Fibroblast of skin of right quadriceps (primary cell): ENCODE measurements around the gene VWF.
A peak's percentile ranks its signal among the peaks of the same experiment; 100 is the strongest.
"Not testable (repeated sequence)": the region's sequence is repeated elsewhere in the genome, so short reads cannot be mapped to it uniquely, and the experiment has no call there.

Source experiments
- DNase-seq: peaks from one replicate; pipeline ENCODE4 v3.0.0-alpha.2; 2013

VWF gene

GRCh38 chr12:6124411-6125309, at the start of gene VWF:
Gene VWF, minus strand, starts transcription at chr12:6124670. Its CDS starts 1,474 bp downstream, at chr12:6123196.
- no peak for DNase-seq

DNA sequence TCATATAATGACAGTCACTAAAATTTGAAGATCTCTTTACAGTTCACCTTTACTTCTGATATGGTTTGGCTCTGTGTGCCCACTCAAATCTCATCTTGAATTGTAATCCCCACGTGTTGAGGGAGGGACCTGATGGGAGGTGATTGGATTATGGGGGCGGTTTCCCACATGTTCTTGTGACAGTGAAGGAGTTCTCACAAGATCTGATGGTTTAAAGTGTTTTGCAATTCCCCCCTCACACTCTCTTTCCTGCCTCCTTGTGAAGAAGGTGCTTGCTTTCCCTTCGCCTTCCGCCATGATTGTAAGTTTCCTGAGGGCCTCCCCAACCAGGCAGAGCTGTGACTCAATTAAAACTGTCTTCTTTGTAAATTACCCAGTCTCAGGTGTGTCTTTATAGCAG, 48.4 kb upstream of the VWF start:
- no peak for DNase-seq

- DNase-seq = no peak
Observed at GRCh38 chr12:6172086-6172485, 47.6 kb upstream of the VWF start.

GRCh38 chr12:6171409-6172015, 47.0 kb upstream of the VWF start:
- no peak for DNase-seq

DNA sequence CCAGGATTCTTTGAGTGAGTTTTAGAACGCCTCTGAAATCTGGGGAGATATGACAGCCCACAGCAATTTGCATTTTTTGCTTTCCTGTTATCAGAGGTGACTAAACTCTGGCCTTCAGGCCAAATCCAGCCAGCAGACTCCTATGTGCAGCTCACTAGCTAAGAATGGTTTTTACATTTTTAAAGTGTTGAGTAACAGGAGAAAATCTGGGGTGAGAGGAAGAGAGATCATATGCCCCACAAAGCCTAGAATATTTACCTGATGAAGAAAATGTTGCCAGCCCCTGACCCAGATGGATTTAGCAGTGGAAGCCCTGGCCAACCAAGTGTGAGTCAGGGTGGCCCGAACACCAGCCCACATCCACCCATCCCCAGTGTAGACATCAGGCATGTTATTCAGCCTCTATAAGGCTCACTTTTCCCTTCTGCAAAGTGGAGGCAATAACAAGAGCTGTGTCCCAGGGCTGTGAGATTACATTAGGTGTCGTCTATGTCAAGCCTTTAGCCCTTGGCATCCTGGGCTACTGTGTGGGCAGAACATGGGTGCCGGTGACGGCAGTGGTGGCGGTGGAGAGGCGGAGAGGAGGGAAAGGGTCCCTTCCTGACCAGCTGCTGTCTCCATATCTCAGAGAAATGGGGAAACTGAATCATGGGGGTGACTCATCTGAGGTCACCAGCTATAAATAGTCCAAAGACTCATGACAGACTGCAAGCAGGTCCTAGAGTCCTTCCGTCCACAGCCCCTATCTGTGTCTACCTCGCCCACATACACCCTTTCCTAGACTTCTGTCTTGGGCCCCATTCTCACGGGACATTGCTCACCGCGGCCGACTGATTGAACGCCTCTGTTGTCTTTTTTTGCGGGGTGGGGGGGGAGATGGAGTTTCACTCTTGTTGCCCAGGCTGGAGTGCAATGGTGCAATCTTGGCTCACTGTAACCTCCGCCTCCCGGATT, 43.1 kb upstream of the VWF start:
- peak; percentile 94 for DNase-seq

GRCh38 chr12:6166808-6167207, 42.3 kb upstream of the VWF start:
- DNase-seq = no peak

- DNase-seq = peak; percentile 82
Observed at GRCh38 chr12:6165395-6165794, 40.9 kb upstream of the VWF start.

DNA sequence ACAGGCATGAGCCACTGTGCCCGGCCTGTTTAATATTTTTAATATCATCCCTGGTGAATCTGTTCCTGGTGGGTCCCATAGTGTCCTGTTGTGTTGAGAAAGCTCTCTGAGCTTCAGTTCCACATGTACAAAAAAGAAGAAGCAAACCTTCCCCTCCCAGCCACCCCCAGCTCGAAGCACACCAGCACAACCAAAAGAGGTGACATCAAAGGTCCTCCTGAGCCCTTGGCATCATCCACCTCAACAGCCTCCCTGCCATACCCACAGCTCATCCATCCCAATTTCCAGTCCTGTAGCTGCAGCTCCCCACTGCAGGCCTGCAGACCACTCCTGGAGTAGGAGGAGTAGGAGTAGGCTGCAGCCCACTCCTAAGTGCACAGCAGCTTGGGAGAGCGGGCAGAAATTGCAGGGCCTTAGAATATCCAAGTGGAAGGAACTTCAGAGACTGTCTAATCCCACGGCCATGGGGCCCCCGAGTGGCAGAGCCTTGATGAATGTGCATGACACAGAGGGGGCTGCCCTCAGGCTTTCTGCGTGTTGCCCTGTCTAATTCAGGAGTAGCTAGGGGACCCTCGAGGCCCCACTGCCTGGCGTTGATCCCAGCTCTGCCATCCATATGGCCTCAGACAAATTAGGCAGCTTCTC, 39.1 kb upstream of the VWF start:
- no peak for DNase-seq

GRCh38 chr12:6161124-6161882, 36.8 kb upstream of the VWF start:
- DNase-seq = peak; percentile 57

DNA sequence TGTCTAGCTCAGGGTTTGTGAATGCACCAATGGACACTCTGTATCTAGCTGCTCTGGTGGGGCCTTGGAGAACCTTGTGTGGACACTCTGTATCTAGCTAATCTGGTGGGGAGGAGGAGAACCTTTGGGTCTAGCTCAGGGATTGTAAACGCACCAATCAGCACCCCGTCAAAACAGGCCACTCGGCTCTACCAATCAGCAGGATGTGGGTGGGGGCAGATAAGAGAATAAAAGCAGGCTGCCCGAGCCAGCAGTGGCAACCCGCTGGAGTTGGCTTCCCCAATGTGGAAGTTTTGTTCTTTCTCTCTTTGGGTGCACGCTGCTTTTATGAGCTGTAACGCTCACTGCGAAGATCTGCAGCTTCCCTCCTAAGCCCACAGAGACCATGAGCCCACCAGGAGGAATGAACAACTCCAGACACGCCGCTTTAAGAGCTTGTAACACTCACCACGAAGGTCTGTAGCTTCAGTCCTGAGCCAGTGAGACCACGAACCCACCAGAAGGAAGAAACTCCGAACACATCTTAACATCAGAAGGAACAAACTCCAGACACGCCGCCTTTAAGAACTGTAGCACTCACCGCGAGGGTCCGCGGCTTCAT, 35.7 kb upstream of the VWF start:
- DNase-seq = not testable (repeated sequence)

DNA sequence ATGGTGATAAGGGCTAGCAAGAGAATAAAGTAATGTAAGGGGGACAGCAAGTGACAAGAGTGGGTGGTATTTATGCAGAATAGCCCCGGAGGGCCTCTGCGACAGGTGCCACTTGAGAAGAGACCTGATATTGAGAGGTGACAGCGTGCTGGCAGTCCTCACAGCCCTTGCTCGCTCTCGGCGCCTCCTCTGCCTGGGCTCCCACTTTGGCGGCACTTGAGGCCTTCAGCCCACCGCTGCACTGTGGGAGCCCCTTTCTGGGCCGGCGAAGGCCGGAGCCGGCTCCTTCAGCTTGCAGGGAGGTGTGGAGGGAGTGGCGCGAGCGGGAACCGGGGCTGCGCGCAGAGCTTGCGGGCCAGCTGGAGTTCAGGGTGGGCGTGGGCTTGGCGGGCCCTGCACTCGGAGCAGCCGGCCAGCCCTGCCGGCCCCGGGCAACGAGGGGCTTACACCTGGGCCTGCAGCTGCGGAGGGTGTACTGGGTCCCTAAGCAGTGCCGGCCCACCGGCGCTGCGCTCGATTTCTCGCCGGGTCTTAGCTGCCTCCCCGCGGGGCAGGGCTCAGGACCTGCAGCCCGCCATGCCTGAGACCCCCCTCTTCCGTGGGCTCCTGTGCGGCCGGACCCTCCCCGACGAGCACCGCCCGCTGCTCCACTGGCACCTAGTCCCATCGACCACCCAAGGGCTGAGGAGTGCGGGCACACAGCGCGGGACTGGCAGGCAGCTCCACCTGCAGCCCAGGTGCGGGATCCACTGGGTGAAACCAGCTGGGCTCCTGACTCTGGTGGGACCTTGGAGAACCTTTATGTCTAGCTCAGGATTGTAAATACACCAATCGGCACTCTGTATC, 34.9 kb upstream of the VWF start:
- not testable (repeated sequence) for DNase-seq

DNA sequence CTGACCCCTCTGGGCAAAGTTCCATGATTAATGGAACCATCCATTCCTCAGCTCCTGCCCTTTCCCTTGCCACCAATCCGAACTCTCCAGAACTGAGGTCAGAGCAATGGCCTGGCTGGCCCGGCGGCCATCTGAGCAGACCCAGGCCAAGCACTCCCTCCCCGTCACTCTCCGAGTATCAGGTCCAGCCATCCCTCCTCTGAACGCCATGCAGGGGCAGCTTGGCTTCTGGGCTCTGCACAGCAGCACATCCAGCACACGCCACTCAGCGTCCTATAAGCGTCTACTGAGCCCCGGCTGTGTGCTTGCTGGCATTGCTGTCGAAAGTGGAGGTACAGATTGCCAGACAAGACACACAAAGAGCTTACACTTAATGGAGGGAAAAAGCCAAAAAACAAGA, 34.3 kb upstream of the VWF start:
- DNase-seq = no peak

DNA sequence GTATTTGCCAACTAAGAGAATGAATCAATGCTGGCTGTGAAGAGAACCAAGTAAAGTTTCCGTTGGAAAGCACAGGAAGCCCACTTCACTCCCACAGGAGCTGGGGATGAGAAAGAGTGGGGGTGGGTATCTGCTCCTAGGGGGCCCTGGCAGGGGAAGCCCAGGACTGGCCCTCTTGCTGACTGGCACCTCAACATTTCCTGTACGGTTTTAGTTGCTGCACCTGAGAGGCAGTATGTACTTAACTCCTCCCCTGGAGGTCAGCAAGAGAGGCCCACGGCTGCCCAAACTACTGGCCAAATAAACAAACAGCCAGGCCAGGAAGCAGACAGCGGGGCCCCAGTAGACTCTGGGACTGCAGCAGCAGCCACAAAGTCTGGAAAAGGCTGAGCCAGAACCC, 33.8 kb upstream of the VWF start:
- DNase-seq = no peak

GRCh38 chr12:6157482-6157881, 33.0 kb upstream of the VWF start:
- DNase-seq = no peak

GRCh38 chr12:6154730-6155459, 30.4 kb upstream of the VWF start:
- no peak for DNase-seq

DNA sequence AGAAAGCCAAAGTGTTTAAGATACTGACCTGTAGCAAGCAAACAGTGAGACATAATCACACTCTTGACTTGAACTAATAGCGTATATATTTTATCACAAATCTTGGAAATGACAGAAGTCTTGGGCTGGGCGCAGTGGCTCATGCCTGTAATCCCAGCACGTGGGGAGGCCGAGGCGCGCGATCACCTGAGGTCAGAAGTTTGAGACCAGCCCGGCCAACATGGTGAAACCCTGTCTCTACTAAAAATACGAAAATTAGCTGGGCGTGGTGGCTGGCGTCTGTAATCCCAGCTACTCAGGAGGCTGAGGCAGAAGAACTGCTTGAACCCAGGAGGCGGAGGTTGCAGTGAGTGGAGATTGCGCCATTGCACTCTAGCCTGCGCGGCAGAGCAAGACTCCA, 24.3 kb upstream of the VWF start:
- DNase-seq = not testable (repeated sequence)

DNA sequence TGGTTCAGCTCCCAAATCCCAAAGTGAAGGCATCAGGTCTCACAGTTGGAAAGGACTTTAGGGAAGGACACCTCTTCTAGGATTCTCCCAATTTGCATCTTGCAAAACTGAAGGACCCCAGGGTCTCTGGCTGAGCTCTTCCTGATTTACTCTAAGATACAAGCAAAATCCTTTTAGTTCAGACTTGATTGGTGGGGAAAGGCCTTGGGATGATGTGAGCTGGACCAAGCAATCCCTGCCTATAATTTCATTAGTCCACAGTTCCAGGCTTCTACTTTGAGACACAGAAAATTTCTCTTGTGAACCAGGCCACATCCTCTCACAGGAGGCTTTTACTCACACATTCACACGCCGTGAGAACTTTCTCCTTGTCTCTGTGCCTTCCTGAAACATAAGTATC, 23.6 kb upstream of the VWF start:
- no peak for DNase-seq

DNA sequence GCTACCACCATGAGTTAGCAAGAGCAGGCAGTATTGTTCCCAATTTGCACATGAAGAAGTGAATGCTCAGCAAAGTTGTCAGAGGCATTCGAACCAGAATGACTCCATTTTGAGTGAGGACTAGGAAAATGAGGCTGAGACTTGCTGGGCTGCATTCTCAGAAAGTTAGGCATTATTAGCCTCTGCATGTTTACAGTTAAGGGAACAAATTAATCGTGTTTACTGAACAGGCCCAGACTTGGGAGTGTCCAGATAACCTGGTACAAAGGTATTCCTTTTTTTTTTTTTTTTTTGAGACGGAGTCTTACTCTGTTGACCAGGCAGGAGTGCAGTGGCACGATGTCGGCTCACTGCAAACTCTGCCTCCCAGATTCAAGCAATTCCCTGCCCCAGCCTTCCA, 22.5 kb upstream of the VWF start:
- DNase-seq = no peak

GRCh38 chr12:6146509-6146908, 22.0 kb upstream of the VWF start:
- no peak for DNase-seq

GRCh38 chr12:6145564-6145963, 21.1 kb upstream of the VWF start:
- no peak for DNase-seq
